ENCODE data around the gene CEP63.
"Not testable (repeated sequence)": the region's sequence is repeated elsewhere in the genome, so short reads cannot be mapped to it uniquely, and the experiment has no call there.

CEP63 gene

DNA sequence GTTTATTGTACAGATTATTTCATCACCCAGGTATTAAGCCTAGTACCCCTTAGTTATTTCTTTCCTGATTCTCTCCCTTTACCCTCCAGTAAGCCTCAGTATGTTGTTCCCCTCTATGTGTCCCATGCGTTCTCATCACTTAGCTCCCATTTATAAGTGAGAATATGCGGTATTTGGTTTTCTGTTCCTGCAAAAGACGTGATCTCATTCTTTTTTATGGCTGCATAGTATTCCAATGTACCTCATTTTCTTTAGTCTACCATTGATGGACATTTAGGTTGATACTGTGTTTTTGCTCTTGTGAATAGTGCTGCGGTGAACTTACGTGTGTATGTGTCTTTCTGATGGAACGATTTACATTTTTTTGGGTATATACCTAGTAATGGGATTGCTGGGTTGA lies 36.7 kb downstream of the CEP63 start:
- DNase-seq: no peak

DNA sequence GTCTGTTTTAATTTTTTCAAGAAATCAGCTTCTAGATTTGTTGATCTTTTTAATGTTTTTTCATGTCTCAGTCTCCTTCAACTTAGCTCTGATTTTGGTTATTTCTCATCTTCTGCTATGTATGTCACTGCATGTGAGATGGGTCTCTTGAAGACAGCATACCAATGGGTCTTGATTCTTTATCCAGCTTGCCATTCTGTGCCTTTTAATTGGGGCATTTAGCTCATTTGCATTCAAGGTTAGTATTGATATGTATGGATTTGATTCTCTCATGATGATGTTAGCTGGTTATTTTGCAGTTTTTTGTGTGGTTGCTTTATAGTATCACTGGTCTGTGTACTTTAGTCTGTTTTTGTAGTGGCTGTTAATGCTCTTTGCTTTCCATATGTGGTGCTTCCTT lies 39.4 kb downstream of the CEP63 start:
- DNase-seq: no peak

GRCh38 chr3:134526319-134526718 lies 40.5 kb downstream of the CEP63 start:
- DNase-seq: no peak

DNA sequence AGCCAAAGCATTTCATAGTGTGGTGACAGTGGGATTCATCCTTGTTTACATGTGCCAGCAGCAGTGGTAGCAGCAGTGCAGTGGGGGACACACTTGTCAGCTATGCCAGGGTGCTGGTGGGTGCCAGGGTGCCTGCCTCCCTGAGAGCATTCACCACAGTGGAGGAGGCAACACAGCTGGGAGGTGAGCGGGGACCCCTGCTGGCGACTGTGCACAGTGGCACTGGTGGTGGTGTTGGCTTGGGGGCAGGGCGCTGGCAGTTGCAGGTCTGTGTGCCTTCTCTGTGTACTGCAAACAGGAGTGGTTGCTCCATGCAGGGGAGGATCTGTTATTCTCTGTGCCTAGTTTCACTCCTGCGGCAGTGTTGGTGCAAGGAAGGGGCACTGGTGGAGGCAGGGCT lies 41.2 kb downstream of the CEP63 start:
- no peak for DNase-seq

GRCh38 chr3:134527538-134528186 lies 41.8 kb downstream of the CEP63 start:
- DNase-seq: no peak

DNA sequence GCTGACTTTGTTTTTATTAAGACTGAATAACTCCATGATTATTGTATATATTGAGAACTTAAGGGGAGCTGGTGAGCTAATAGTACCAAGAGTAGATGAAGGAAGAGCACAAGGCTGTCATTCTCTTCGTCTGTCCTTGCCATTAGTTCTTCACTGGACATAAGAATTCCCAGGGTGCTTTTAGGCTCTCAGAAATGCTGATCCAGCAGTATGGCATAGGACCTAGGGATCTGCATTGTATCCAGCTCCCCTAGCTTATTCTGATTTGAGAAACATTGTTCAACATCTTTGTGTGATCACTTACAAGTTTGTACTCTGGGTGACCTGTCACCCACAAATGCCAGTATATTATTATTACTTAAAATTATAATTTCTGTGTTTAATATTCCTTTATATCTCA lies 47.6 kb downstream of the CEP63 start:
- DNase-seq: no peak

- no peak for DNase-seq
These were observed 49.5 kb downstream of the CEP63 start for GRCh38 chr3:134535186-134535970.

DNA sequence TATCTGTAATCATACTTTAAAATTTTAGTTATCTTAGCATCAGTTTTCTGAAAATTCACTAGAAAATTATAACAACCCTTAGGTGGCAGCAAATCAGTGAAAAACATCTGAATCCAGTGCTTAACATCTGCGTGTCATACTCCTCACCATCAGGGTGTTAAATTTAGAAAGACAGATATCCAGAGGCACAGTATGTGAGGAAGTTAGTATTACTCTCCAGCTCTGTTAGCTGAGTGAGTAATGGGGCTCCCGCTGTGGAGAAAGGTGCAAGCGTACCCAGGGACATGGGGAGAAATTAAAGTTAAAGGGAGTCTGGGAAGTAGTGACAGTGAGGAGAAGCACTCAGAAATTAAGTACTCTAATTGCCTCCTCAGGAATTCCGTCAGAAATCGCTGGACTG lies 50.9 kb downstream of the CEP63 start:
- no peak for DNase-seq

GRCh38 chr3:134542287-134542958 lies 56.6 kb downstream of the CEP63 start:
- DNase-seq: no peak

DNA sequence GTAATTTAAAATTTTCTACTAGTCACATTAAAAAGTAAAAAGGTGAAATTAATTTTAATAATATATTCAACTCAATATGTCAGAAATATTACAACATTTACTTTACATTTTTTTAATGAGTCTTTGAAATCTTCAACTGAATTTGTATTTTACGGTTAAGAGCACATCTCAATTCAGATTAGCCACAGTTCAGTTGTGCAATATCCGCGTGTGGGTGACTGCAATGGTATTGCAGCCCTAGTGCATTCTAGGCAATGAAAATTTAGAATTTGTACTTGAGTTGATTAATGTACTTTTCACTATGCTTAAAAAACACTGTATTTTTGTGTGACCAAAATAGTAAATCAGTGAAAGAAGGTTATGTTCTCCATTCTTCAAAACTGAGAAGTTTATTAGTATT lies 57.3 kb downstream of the CEP63 start:
- DNase-seq: no peak

DNA sequence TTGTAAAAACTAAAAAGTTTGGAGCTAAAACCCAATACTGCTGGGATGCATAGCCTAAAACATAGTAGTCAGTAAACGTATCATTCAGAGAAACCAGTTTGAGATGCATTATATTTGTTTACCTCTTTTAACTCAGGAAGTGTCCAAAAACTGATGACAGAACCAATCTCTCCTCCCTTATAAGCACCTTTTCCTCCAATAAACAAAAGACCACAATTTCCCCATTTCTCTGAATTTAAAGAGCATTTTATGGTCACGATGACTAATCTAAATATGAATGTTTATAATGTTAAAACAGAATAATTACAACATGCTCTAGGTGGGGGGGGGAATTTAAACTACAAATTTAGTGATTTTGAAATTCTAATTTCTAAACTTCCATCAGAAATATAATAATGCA lies 58.5 kb downstream of the CEP63 start:
- DNase-seq: no peak

DNA sequence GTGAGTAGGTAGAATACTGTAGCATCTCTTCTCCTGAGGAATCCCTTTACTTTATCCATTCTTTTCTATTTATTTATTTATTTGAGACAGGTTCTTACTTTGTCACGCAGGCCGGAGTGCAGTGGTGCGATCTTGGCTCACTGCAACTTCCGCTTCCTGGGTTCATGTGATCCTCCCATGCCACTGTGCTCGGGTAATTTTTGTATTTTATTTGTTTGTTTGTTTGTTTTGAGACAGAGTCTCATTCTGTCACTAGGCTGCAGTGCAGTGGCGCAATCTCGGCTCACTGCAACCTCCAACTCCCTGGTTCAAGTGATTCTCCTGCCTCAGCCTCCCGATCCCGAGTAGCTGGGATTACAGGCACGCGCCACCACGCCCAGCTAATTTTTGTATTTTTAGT lies 58.9 kb downstream of the CEP63 start:
- DNase-seq: not testable (repeated sequence)

DNA sequence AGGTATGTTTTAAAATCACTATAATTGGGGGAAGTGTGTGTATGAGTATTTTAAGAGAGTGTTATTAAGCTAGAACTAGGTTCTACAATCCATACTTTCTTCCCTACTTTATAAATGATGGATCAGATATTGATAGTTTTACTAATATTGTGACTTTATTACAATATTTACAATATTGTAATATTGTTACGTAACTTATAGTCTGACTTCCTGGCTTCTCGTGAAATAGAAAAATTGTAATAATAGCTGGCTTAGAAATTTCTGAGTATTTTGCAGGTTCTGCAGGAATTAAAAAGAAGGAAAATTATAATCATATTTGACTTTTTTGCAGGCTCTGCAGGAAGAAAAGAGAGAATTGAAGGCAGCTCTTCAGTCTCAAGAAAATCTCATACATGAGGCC lies 60.0 kb downstream of the CEP63 start:
- DNase-seq: no peak

GRCh38 chr3:134552784-134553183 lies 66.9 kb downstream of the CEP63 start:
- DNase-seq: no peak

DNA sequence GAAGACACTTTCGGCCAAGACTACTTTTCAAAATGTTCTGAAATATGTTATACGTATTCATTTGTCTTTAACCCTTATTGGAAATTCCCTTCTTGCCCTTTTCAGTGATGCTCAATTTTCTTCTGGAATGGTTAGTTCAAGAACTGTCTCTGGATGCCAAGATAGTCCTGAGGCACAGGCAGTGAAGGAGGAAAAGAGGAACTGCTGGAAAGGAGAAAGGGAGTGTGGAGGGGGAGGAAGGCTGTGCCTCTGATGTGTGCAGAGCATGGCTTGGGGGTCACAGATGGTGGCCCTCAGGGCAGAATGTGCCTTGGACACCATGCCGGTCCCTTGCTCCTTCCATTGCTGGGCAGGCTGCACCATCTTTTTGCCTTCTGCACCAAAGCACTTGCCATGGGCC lies 73.7 kb downstream of the CEP63 start:
- DNase-seq: no peak

GRCh38 chr3:134562055-134562454 lies 76.2 kb downstream of the CEP63 start:
- DNase-seq: no peak

- DNase-seq: no peak
These were observed 77.7 kb downstream of the CEP63 start for GRCh38 chr3:134563601-134564000.

GRCh38 chr3:134564991-134565390 lies 79.1 kb downstream of the CEP63 start:
- no peak for DNase-seq

GRCh38 chr3:134567605-134568004 lies 81.7 kb downstream of the CEP63 start:
- DNase-seq: no peak

DNA sequence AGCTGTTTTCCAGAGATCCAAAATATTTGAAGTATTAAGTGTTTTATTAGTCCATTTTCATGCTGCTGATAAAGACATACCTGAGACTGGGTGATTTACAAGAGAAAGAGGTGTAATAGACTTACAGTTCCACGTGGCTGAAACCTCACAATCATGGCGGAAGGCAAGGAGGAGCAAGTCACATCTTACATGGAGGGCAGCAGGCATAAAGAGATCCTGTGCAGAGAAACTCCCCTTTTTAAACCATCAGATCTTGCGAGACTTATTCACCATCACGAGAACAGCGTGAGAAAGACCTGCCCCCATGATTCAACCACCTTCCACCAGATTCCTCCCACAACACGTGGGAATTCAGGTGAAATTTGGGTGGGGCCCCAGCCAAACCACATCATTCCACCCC lies 82.9 kb downstream of the CEP63 start:
- DNase-seq: no peak

DNA sequence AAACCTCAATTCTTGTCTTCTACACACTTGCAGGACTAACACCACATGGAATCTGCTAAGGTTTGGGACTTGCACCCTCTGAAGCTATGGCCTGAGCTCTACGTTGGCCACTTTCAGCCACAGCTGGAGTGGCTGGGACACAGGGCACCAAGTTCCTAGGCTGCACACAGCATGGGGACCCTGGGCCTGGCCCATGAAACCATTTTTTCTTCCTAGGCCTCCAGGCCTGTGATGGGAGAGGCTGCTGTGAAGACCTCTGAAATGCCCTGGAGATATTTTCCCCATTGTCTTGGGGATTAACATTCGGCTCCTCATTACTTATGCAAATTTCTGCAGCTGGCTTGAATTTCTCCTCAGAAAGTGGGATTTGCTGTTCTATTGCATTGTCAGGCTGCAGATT lies 84.0 kb downstream of the CEP63 start:
- not testable (repeated sequence) for DNase-seq

GRCh38 chr3:134576426-134576825 lies 90.6 kb downstream of the CEP63 start:
- DNase-seq: no peak

- no peak for DNase-seq
These were observed 91.0 kb downstream of the CEP63 start for GRCh38 chr3:134576831-134577230.

GRCh38 chr3:134579141-134579665 lies 93.3 kb downstream of the CEP63 start:
- DNase-seq: no peak
